ENCODE measurements around the gene DNAJC6. TPM values are rescaled to one million over a fixed set of nuclear protein-coding genes. Genes with fewer than 3 reads are reported as not detected.

Gene DNAJC6
- total and polyA plus RNA-seq, 2 of the 13 experiments (the other 11 are each of a cell fraction or from before 2014, with no cell fraction given): 1.0 to 1.6 TPM

DNA sequence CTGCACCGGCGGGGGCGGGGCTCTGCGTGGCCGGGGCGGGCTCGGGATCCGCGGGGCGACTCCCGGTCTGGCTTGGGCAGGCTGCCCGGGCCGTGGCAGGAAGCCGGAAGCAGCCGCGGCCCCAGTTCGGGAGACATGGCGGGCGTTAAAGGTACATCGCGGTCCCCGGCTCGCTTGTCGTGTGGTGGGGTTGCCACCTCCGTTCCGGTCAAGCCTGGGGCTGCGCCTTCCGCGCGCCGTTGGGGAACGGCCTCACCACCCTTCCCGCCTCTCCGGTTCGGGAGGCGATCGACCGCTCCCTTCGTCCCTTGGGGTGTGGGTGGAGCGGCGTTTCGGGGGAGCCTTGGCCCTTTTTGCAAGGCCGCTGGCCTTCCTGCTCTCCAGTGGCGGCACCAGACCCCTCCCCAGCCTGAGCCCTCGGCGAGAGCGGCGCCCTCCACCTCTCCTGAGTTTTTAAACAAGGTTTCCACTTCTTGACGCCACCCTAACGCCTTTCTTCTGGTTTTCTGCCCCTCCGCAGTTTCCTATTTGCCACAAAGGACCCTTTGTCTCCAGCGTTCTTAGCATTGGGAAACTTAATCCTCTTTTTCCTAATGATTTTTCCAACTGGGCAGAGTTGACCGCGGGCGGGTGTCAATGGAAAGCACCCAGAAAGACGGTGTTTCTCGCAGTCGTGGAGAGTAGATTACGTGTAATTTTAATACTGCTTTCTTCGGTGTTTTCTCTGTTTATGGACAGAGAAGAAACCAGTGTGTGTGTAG, 111.4 kb downstream of the DNAJC6 start, which contains the start of the genes LEPR and LEPROT (continued):
- TF ChIP-seq LCORL (IDR thresholded peaks at IDR 0.05): no peak
- TF ChIP-seq LCORL (CRISPR knock-in tag; IDR thresholded peaks at IDR 0.05): 0 out of 2 replicates have a peak, but pooled peaks have one; percentile 23
- no peak for TF ChIP-seq ZNF775 (CRISPR knock-in tag; IDR thresholded peaks at IDR 0.05; ENCODE audit: borderline replicate concordance)
- peak; percentile 31; the same call in 1 of the 2 replicates for TF ChIP-seq ZNF263 (CRISPR knock-in tag; IDR thresholded peaks at IDR 0.05)
- TF ChIP-seq HOXA9 (CRISPR knock-in tag; IDR thresholded peaks at IDR 0.05; ENCODE audit: borderline replicate concordance): no peak
- TF ChIP-seq SALL1 (CRISPR knock-in tag; IDR thresholded peaks at IDR 0.05): peak; percentile 78
- TF ChIP-seq ZGPAT (CRISPR knock-in tag; IDR thresholded peaks at IDR 0.05): peak; percentile 80; the same call in 1 of the 2 replicates
- TF ChIP-seq, protein P1, sequence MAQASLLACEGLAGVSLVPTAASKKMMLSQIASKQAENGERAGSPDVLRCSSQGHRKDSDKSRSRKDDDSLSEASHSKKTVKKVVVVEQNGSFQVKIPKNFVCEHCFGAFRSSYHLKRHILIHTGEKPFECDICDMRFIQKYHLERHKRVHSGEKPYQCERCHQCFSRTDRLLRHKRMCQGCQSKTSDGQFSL (CRISPR knock-in tag; IDR thresholded peaks at IDR 0.05): 0 out of 2 replicates have a peak, but pooled peaks have one; percentile 40
- TF ChIP-seq, protein P2, sequence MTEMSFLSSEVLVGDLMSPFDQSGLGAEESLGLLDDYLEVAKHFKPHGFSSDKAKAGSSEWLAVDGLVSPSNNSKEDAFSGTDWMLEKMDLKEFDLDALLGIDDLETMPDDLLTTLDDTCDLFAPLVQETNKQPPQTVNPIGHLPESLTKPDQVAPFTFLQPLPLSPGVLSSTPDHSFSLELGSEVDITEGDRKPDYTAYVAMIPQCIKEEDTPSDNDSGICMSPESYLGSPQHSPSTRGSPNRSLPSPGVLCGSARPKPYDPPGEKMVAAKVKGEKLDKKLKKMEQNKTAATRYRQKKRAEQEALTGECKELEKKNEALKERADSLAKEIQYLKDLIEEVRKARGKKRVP (CRISPR knock-in tag; IDR thresholded peaks at IDR 0.05): no peak
- TF ChIP-seq ZNF839 (CRISPR knock-in tag; IDR thresholded peaks at IDR 0.05; ENCODE audit: borderline replicate concordance): no peak
- TF ChIP-seq, protein P3, sequence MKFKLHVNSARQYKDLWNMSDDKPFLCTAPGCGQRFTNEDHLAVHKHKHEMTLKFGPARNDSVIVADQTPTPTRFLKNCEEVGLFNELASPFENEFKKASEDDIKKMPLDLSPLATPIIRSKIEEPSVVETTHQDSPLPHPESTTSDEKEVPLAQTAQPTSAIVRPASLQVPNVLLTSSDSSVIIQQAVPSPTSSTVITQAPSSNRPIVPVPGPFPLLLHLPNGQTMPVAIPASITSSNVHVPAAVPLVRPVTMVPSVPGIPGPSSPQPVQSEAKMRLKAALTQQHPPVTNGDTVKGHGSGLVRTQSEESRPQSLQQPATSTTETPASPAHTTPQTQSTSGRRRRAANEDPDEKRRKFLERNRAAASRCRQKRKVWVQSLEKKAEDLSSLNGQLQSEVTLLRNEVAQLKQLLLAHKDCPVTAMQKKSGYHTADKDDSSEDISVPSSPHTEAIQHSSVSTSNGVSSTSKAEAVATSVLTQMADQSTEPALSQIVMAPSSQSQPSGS (CRISPR knock-in tag; IDR thresholded peaks at IDR 0.05): 0 out of 2 replicates have a peak, but pooled peaks have one; percentile 26
- TF ChIP-seq, protein P4, sequence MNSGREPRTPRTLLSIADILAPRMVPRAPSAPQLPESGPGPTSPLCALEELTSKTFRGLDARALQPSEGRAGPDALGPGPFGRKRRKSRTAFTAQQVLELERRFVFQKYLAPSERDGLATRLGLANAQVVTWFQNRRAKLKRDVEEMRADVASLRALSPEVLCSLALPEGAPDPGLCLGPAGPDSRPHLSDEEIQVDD (CRISPR knock-in tag; IDR thresholded peaks at IDR 0.05; ENCODE audit: borderline replicate concordance): peak; percentile 42; the same call in 1 of the 2 replicates
- peak; percentile 77 for TF ChIP-seq GATAD1 (CRISPR knock-in tag; IDR thresholded peaks at IDR 0.05)
- peak; percentile 82; the same call in 1 of the 2 replicates for TF ChIP-seq ZNF564 (CRISPR knock-in tag; IDR thresholded peaks at IDR 0.05)
- peak; percentile 51 for TF ChIP-seq IRF2 (CRISPR knock-in tag; IDR thresholded peaks at IDR 0.05)
- peak; percentile 20; the same call in 1 of the 2 replicates for TF ChIP-seq FOXA3 (CRISPR knock-in tag; IDR thresholded peaks at IDR 0.05)
- peak; percentile 84; the same call in 1 of the 2 replicates for TF ChIP-seq ZNF160 (CRISPR knock-in tag; IDR thresholded peaks at IDR 0.05)
- TF ChIP-seq NCOA1 (CRISPR knock-in tag; IDR thresholded peaks at IDR 0.05): no peak
- peak; percentile 61; the same call in 1 of the 2 replicates for TF ChIP-seq ZNF275 (CRISPR knock-in tag; IDR thresholded peaks at IDR 0.05; ENCODE audit: borderline replicate concordance)
- no peak for TF ChIP-seq REXO4 (CRISPR knock-in tag; IDR thresholded peaks at IDR 0.05; ENCODE audit: borderline replicate concordance)
- TF ChIP-seq NONO (IDR thresholded peaks at IDR 0.05): no peak
- peak; percentile 77; the same call in 1 of the 2 replicates for TF ChIP-seq NONO (CRISPR knock-in tag; conservative IDR thresholded peaks at IDR 0.05)
- no peak for TF ChIP-seq BORCS8-MEF2B (CRISPR knock-in tag; IDR thresholded peaks at IDR 0.05)
- TF ChIP-seq MBD4 (IDR thresholded peaks at IDR 0.05; ENCODE audit: borderline replicate concordance, low read length): no peak
- TF ChIP-seq GABPB1 (CRISPR knock-in tag; IDR thresholded peaks at IDR 0.05): peak; percentile 94
